HCT116 (cell line): ENCODE data around the gene EFNB2. TPM values are rescaled to one million over a fixed set of nuclear protein-coding genes. Genes with fewer than 3 reads are reported as not detected.

Experiments used
- ATAC-seq: fragments of 200-7000 bp; cut with Tn5 transposase; 2 replicates; pipeline ENCODE4 v1.9.1; 2020; ENCODE audit warnings: mild to moderate bottlenecking, moderate library complexity
- BruUV-seq: library from RNA; stranded (reverse); fragments of 400-500 nt; replicated peaks from 2 replicates; lab custom pipeline; 2021; lab: Mats Ljungman, UMichigan
- CTCF ChIA-PET: fragments of 300-600 bp; sonication (Branson Sonifier 250); formaldehyde crosslinking; loops from one replicate; lab custom pipeline; 2021; ENCODE audit warnings: antibody characterized with exemption; lab: Charles Lee
- POLR2A ChIA-PET: fragments of 300-600, 350-600 bp; sonication (Branson Sonifier 250); formaldehyde crosslinking; loops from one replicate; lab custom pipeline; 2021; ENCODE audit warnings: antibody characterized with exemption; lab: Charles Lee
- RAD21 ChIA-PET, 2 experiments: fragments of 300-600 bp; sonication (Branson Sonifier 250); formaldehyde crosslinking; loops; one replicate each; lab custom pipeline; 2023; ENCODE audit warnings: low total read pairs in 2 of 2; ENCODE audit not compliant: uncharacterized antibody in 2 of 2, unreplicated experiment in 2 of 2, low non-redundant PET in 1 of 2; lab: Charles Lee
- DNase-seq: peaks from one replicate; pipeline ENCODE4 v3.0.0-alpha.2; 2010; ENCODE audit warnings: low read depth, low spot score
- H2AFZ ChIP-seq: fragments of 200-600 bp; shearing (Covaris generic), sonication (generic); 2 replicates; pipeline ENCODE4 v1.6.1; 2017; ENCODE audit warnings: low read depth, mixed run types, mixed read lengths, antibody characterized with exemption, low read length; ENCODE audit not compliant: poor library complexity, severe bottlenecking
- H3K27ac ChIP-seq: 2 replicates; pipeline ENCODE4 v1.5.1; 2012; ENCODE audit warnings: low read depth, low read length
- H3K27me3 ChIP-seq: fragments of 200-600 bp; sonication (generic); 2 replicates; pipeline ENCODE4 v1.6.1; 2016; ENCODE audit warnings: mixed run types, low read length, mixed read lengths; ENCODE audit not compliant: insufficient read depth
- H3K36me3 ChIP-seq, 2 experiments: fragments of 200-500 bp in 1 of 2; fragments of 200-600 bp in 1 of 2; sonication (Bioruptor generic) in 1 of 2; sonication (generic) in 1 of 2; 2 replicates each; pipeline versions ENCODE4 v1.5.1 to v1.6.1; 2014 to 2016; ENCODE audit warnings: low read length in 2 of 2, inconsistent platforms in 1 of 2, mixed read lengths in 1 of 2, mixed run types in 1 of 2; ENCODE audit not compliant: insufficient read depth in 2 of 2, control insufficient read depth in 1 of 2
- H3K4me1 ChIP-seq, 2 experiments: fragments of 200-600 bp in 1 of 2; sonication (generic) in 1 of 2; 2 replicates each; pipeline versions ENCODE4 v1.5.1 to v1.6.1; 2012 to 2017; ENCODE audit warnings: low read length in 2 of 2, inconsistent platforms in 1 of 2, mild to moderate bottlenecking in 1 of 2, mixed read lengths in 1 of 2, mixed run types in 1 of 2, moderate library complexity in 1 of 2; ENCODE audit not compliant: insufficient read depth in 2 of 2, control insufficient read depth in 1 of 2
- H3K4me2 ChIP-seq: fragments of 200-600 bp; sonication (generic); 2 replicates; pipeline ENCODE4 v1.6.1; 2017; ENCODE audit warnings: mixed run types, low read length, mixed read lengths
- H3K4me3 ChIP-seq, 2 experiments: fragments of 200-600 bp in 1 of 2; sonication (generic) in 1 of 2; replicated peaks in 1 of 2; 2 replicates each; pipeline ENCODE4 v1.5.1; 2011 to 2016; ENCODE audit warnings: low read length in 2 of 2, control low read depth in 1 of 2, low read depth in 1 of 2, mild to moderate bottlenecking in 1 of 2, mixed read lengths in 1 of 2, mixed run types in 1 of 2
- H3K79me2 ChIP-seq: fragments of 200-600 bp; sonication (generic); 2 replicates; pipeline ENCODE4 v1.6.1; 2017; ENCODE audit warnings: mild to moderate bottlenecking, mixed run types, low read length, moderate library complexity, mixed read lengths; ENCODE audit not compliant: insufficient read depth
- H3K9ac ChIP-seq: fragments of 200-600 bp; sonication (generic); 2 replicates; pipeline ENCODE4 v1.6.1; 2016; ENCODE audit warnings: low read length, mixed read lengths
- H3K9me2 ChIP-seq: fragments of 200-600 bp; sonication (generic), shearing (Covaris generic); 2 replicates; pipeline ENCODE4 v1.6.1; 2017; ENCODE audit warnings: mixed run types, mild to moderate bottlenecking, moderate library complexity; ENCODE audit not compliant: insufficient read depth
- H3K9me3 ChIP-seq, 2 experiments: fragments of 200-500 bp in 1 of 2; fragments of 200-600 bp in 1 of 2; sonication (Bioruptor generic) in 1 of 2; sonication (generic) in 1 of 2; 2 replicates each; pipeline ENCODE4 v1.6.1; 2014 to 2017; ENCODE audit warnings: low read length in 2 of 2, mixed read lengths in 2 of 2, inconsistent platforms in 1 of 2, low read depth in 1 of 2, mild to moderate bottlenecking in 1 of 2, mixed run types in 1 of 2, moderate library complexity in 1 of 2; ENCODE audit not compliant: control insufficient read depth in 1 of 2, insufficient read depth in 1 of 2
- H4K20me1 ChIP-seq: fragments of 200-600 bp; sonication (generic), shearing (Covaris generic); 2 replicates; pipeline ENCODE4 v1.6.1; 2017; ENCODE audit warnings: mixed run types, mild to moderate bottlenecking, moderate library complexity; ENCODE audit not compliant: insufficient read depth
- CBX3 ChIP-seq: IDR thresholded peaks from 2 replicates; pipeline ENCODE4 v1.6.1; 2012; ENCODE audit warnings: low read depth
- EGR1 ChIP-seq: IDR thresholded peaks from 2 replicates; pipeline ENCODE4 v1.6.1; 2012; ENCODE audit warnings: low read depth
- ELF1 ChIP-seq: IDR thresholded peaks from 2 replicates; pipeline ENCODE4 v1.6.1; 2012; ENCODE audit warnings: low read depth, borderline replicate concordance
- EZH2 ChIP-seq: fragments of 200-600 bp; sonication (generic); IDR thresholded peaks from 2 replicates; pipeline ENCODE4 v1.6.1; 2017; ENCODE audit warnings: antibody characterized with exemption, mixed run types
- EZH2phosphoT487 ChIP-seq: fragments of 200-600 bp; IDR thresholded peaks from 2 replicates; pipeline ENCODE4 v1.6.1; 2018; ENCODE audit warnings: antibody characterized with exemption, borderline replicate concordance
- FOSL1 ChIP-seq: IDR thresholded peaks from 2 replicates; pipeline ENCODE4 v1.6.1; 2012; ENCODE audit warnings: low read depth
- JUND ChIP-seq: IDR thresholded peaks from 2 replicates; pipeline ENCODE4 v1.6.1; 2012
- POLR2AphosphoS5 ChIP-seq: IDR thresholded peaks from 2 replicates; pipeline ENCODE4 v1.6.1; 2011; ENCODE audit warnings: mild to moderate bottlenecking, low read depth, low read length, moderate library complexity
- RAD21 ChIP-seq: IDR thresholded peaks from 2 replicates; pipeline ENCODE4 v1.6.1; 2012; ENCODE audit warnings: low read depth, mild to moderate bottlenecking
- SIN3A ChIP-seq: IDR thresholded peaks from 2 replicates; pipeline ENCODE4 v1.6.1; 2012; ENCODE audit warnings: low read depth
- SP1 ChIP-seq: IDR thresholded peaks from 2 replicates; pipeline ENCODE4 v1.6.1; 2012; ENCODE audit warnings: low read depth
- TCF7L2 ChIP-seq: IDR thresholded peaks from 2 replicates; pipeline ENCODE4 v1.7.0; 2011; ENCODE audit warnings: borderline replicate concordance, inconsistent platforms; ENCODE audit not compliant: insufficient read depth, insufficient read length; ENCODE audit errors: extremely low read depth
- YY1 ChIP-seq: IDR thresholded peaks from 2 replicates; pipeline ENCODE4 v1.6.1; 2011; ENCODE audit warnings: low read length, low read depth, moderate library complexity, mild to moderate bottlenecking; ENCODE audit not compliant: insufficient replicate concordance; ENCODE audit errors: extremely low read depth
- ZFX ChIP-seq: fragments of 450-650 bp; IDR thresholded peaks from 2 replicates; pipeline ENCODE4 v1.6.1; 2017
- ZNF274 ChIP-seq: fragments of 200-500 bp; sonication (Bioruptor generic); IDR thresholded peaks from 2 replicates; pipeline ENCODE4 v1.6.1; 2014; ENCODE audit warnings: mild to moderate bottlenecking, low read depth, low read length, inconsistent platforms
- intact Hi-C: fragments of 100-400 bp; cut with micrococcal nuclease; formaldehyde crosslinking; loops from 2 replicates; pipeline ENCODE4 v1.10.0; 2022
- total RNA-seq: library from RNA; stranded (reverse); gene quantifications from one replicate; pipeline ENCODE4 v1.2.1, GENCODE V29; 2021; ENCODE audit not compliant: unreplicated experiment
- TF ChIP-seq, protein P1 (sequence below): IDR thresholded peaks from 2 replicates; pipeline ENCODE4 v1.6.1; 2012
- TF ChIP-seq, protein P2 (sequence below): IDR thresholded peaks from 2 replicates; pipeline ENCODE4 v1.6.1; 2012; ENCODE audit warnings: low read depth
- TF ChIP-seq, protein P3 (sequence below), 3 experiments: fragments of 200-600 bp in 1 of 3; sonication (generic) in 1 of 3; IDR thresholded peaks in 2 of 3; conservative IDR thresholded peaks in 1 of 3; 2 replicates each; pipeline ENCODE4 v1.5.1; 2012 to 2017; ENCODE audit warnings: low read depth in 2 of 3, low read length in 2 of 3, antibody characterized with exemption in 1 of 3, borderline replicate concordance in 1 of 3, control low read depth in 1 of 3, mild to moderate bottlenecking in 1 of 3, mixed read lengths in 1 of 3, mixed run types in 1 of 3, moderate library complexity in 1 of 3; ENCODE audit not compliant: insufficient read depth in 1 of 3

Gene EFNB2
- total RNA-seq, 1 experiment from 2014 or later, result 30.9 TPM

DNA sequence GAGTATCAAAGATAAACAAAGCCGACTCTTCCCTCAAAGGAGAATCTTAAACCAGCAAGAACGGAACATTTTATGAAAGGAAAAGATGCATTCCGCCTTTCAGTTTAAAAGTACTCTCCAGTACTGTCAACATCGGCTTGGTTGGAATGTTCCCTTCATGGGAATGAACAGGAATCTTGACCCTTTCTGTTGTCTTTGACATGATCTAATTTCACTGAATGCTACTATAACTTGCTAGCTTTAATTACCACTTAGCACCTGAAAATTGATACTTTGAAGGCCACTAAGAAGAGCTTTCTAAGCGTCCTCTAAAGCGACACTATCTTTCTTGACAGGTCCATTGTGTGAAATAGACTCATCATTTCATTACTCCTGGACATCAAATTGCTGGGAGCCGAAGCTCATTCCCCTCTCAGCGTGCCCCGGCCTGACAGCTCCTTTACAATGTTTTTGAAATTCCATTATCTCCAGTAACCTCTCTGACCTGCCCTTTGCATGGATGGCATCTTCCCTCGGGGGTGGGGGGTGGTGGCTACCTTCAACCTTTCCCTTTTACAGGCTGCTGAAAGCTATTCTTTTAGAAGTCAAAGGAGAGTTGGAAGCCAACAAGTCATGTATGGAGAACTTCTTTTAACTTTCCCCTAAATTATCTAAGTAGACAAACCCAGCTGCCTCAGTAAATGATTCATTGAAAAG is 67.9 kb downstream of the EFNB2 start:
- Histone ChIP-seq H3K27me3 (no peaks in the 10 kb centered on the region), H3K4me2 (no peak overlapping the region), H3K36me3 (no peaks in the 10 kb centered on the region), H3K27ac (no peak overlapping the region)
- CTCF ChIA-PET, result no interaction called here
- DNase-seq, result no peak
- ATAC-seq, result no peak
- RAD21 ChIA-PET, result no interaction called here
- no peak for TF ChIP-seq ELF1
- TF ChIP-seq, protein P1, sequence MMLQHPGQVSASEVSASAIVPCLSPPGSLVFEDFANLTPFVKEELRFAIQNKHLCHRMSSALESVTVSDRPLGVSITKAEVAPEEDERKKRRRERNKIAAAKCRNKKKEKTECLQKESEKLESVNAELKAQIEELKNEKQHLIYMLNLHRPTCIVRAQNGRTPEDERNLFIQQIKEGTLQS, result no peak
- TF ChIP-seq, protein P2, sequence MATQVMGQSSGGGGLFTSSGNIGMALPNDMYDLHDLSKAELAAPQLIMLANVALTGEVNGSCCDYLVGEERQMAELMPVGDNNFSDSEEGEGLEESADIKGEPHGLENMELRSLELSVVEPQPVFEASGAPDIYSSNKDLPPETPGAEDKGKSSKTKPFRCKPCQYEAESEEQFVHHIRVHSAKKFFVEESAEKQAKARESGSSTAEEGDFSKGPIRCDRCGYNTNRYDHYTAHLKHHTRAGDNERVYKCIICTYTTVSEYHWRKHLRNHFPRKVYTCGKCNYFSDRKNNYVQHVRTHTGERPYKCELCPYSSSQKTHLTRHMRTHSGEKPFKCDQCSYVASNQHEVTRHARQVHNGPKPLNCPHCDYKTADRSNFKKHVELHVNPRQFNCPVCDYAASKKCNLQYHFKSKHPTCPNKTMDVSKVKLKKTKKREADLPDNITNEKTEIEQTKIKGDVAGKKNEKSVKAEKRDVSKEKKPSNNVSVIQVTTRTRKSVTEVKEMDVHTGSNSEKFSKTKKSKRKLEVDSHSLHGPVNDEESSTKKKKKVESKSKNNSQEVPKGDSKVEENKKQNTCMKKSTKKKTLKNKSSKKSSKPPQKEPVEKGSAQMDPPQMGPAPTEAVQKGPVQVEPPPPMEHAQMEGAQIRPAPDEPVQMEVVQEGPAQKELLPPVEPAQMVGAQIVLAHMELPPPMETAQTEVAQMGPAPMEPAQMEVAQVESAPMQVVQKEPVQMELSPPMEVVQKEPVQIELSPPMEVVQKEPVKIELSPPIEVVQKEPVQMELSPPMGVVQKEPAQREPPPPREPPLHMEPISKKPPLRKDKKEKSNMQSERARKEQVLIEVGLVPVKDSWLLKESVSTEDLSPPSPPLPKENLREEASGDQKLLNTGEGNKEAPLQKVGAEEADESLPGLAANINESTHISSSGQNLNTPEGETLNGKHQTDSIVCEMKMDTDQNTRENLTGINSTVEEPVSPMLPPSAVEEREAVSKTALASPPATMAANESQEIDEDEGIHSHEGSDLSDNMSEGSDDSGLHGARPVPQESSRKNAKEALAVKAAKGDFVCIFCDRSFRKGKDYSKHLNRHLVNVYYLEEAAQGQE, result no peak
- no peak for TF ChIP-seq EZH2phosphoT487
- no peak for TF ChIP-seq FOSL1
- no peak for TF ChIP-seq RAD21
- TF ChIP-seq EZH2, result no peak
- no peak for TF ChIP-seq YY1
- no peak for TF ChIP-seq ZNF274
- no peak for TF ChIP-seq CBX3
- TF ChIP-seq POLR2AphosphoS5, result no peak
- TF ChIP-seq ZFX, result no peak
- no peak for TF ChIP-seq SIN3A
- no peak for TF ChIP-seq TCF7L2
- TF ChIP-seq, protein P3, sequence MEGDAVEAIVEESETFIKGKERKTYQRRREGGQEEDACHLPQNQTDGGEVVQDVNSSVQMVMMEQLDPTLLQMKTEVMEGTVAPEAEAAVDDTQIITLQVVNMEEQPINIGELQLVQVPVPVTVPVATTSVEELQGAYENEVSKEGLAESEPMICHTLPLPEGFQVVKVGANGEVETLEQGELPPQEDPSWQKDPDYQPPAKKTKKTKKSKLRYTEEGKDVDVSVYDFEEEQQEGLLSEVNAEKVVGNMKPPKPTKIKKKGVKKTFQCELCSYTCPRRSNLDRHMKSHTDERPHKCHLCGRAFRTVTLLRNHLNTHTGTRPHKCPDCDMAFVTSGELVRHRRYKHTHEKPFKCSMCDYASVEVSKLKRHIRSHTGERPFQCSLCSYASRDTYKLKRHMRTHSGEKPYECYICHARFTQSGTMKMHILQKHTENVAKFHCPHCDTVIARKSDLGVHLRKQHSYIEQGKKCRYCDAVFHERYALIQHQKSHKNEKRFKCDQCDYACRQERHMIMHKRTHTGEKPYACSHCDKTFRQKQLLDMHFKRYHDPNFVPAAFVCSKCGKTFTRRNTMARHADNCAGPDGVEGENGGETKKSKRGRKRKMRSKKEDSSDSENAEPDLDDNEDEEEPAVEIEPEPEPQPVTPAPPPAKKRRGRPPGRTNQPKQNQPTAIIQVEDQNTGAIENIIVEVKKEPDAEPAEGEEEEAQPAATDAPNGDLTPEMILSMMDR (IDR thresholded peaks at IDR 0.05 in 2 of 3, conservative IDR thresholded peaks at IDR 0.05 in 1 of 3; ENCODE audit: borderline replicate concordance in 1 of 3, insufficient read depth in 1 of 3, low read depth in 2 of 3, low read length in 2 of 3), result no peak
- TF ChIP-seq JUND, result no peak
- no peak for TF ChIP-seq SP1
- TF ChIP-seq EGR1, result no peak
- TF ChIP-seq, all 23 proteins: peak for 0
- Histone ChIP-seq H3K9me2 (no peaks in the 10 kb centered on the region), H3K79me2 (no peaks in the 10 kb centered on the region), H3K4me3 (no peak overlapping the region), H2AFZ (no peak overlapping the region), H3K9ac (no peak overlapping the region), H3K4me1 (peaks cover 10 to 22% of the 10 kb centered on the region in 2 experiments; a peak in 3 of 4 replicates), H3K9me3 (no peaks in the 10 kb centered on the region), H4K20me1 (no peaks in the 10 kb centered on the region)
- POLR2A ChIA-PET, result interaction anchor here (0.6 kb wide), 1 partner anchor 395 kb away, joined by 3 read pairs; no protein-coding TSS in a partner anchor
- BruUV-seq, result no TSS peak
- intact Hi-C loops, result no loop called here
